ENCODE data around the gene AASS. TPM values are rescaled to one million over a fixed set of nuclear protein-coding genes. Genes with fewer than 3 reads are reported as not detected.

The AASS gene
- total RNA-seq (2022; extraction: Qiagen RNA extraction; ENCODE audit: low read depth) = 0.06 to 0.07 TPM in 2 of 5 replicates, not detected in the others

GRCh38 chr7:122143751-122144711 is at the start of gene AASS:
Gene AASS (minus strand): TSS chr7:122144249. CDS start chr7:122133726, 10,523 bp downstream.

Other genes starting within 250 kb of the AASS start
- gene FEZF1, start 160.5 kb upstream of the AASS start, total RNA-seq (2022; extraction: Qiagen RNA extraction; ENCODE audit: low read depth) = not detected in 5 replicates

Data from A549 treated with DMSO at 1 μM for 4 hours (cell line).